Mucosa of descending colon (tissue), 3 donors: Measurements from ENCODE around the gene DMAC2L. TPM values are rescaled to one million over a fixed set of nuclear protein-coding genes. Genes with fewer than 3 reads are reported as not detected.
"Not testable (repeated sequence)": the region's sequence is repeated elsewhere in the genome, so short reads cannot be mapped to it uniquely, and the experiment has no call there.

Source experiments
- ATAC-seq: fragments of 200-7000 bp; cut with Tn5 transposase; one replicate; pipeline ENCODE4 v1.9.1; 2020; ENCODE audit warnings: mild to moderate bottlenecking, moderate library complexity
- DNase-seq, 3 donors: peaks; one replicate each; pipeline ENCODE4 v3.0.0-alpha.2; 2020
- H3K36me3 ChIP-seq: fragments of 200-600 bp; one replicate; pipeline ENCODE4 v1.8.0; 2021; ENCODE audit warnings: low read depth, mild to moderate bottlenecking
- H3K4me1 ChIP-seq: fragments of 200-600 bp; one replicate; pipeline ENCODE4 v1.8.0; 2021; ENCODE audit warnings: low read depth, mild to moderate bottlenecking
- H3K4me3 ChIP-seq: fragments of 200-600 bp; one replicate; pipeline ENCODE4 v1.8.0; 2021; ENCODE audit warnings: mild to moderate bottlenecking
- H3K9me3 ChIP-seq: fragments of 200-600 bp; one replicate; pipeline ENCODE4 v1.8.0; 2021; ENCODE audit warnings: mild to moderate bottlenecking
- intact Hi-C, 2 donors: fragments of 100-400 bp; cut with DNase I in 1 of 2; cut with micrococcal nuclease in 1 of 2; formaldehyde crosslinking; loops; one replicate each; pipeline versions ENCODE4 v1.11.0 to v1.11.1; 2022; cut with DNase I, micrococcal nuclease
- total RNA-seq, 3 donors: library from RNA; stranded (reverse); fragmentation: NEBNext Ultra II Directional in 2 of 3; extraction: Animal tissue kit (Norgen Biotek cat#: 25700) in 2 of 3; gene quantifications; one replicate each; pipeline versions ENCODE4 v1.2.1 to v1.2.4, GENCODE V29; 2021 to 2023
- TF ChIP-seq, protein P1 (sequence below): fragments of 200-600 bp; IDR thresholded peaks from one replicate; pipeline ENCODE4 v1.8.0; 2022; ENCODE audit warnings: antibody characterized with exemption, mild to moderate bottlenecking
- donor health status: DM: no; HTN: no; CAD: no; lungs with moderate emphysema.
- donor health status: DM: no; HTN: no; CAD: no.
- donor health status: DM: no; HTN: yes; CAD: no.

DMAC2L gene
- total RNA-seq, 3 donors from 2014 or later, result 18.9 to 27.6 (median 21.5) TPM

DNA sequence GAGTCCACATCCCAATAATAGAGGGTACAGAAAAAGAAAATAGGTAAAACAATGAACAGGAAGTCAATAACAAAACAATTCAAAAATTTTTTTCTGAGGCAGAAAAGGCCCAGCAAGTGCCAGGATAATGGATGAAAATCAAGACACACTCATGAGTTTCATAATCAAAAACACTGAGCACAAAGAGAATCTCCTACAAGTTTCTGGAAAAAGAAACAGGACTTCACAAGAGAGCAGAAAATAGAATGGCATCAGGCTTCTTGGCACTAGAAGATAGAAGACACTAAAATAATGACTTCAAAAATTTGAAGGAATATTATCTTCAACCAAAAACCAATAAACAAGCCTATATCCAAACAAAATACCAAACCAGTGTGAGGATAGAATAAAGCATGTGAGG is 36.8 kb downstream of the DMAC2L start:
- ATAC-seq, result no peak
- Histone ChIP-seq H3K4me3 (no peak overlapping the region), H3K36me3 (no peaks in the 10 kb centered on the region), H3K9me3 (no peaks in the 10 kb centered on the region), H3K4me1 (no peaks in the 10 kb centered on the region)
- intact Hi-C loops, result loop anchor here in 1 of 2 donors (10.0 kb wide), 1 partner anchor 56 kb away; no protein-coding TSS in a partner anchor
- DNase-seq, result no peak
- TF ChIP-seq, protein P1, sequence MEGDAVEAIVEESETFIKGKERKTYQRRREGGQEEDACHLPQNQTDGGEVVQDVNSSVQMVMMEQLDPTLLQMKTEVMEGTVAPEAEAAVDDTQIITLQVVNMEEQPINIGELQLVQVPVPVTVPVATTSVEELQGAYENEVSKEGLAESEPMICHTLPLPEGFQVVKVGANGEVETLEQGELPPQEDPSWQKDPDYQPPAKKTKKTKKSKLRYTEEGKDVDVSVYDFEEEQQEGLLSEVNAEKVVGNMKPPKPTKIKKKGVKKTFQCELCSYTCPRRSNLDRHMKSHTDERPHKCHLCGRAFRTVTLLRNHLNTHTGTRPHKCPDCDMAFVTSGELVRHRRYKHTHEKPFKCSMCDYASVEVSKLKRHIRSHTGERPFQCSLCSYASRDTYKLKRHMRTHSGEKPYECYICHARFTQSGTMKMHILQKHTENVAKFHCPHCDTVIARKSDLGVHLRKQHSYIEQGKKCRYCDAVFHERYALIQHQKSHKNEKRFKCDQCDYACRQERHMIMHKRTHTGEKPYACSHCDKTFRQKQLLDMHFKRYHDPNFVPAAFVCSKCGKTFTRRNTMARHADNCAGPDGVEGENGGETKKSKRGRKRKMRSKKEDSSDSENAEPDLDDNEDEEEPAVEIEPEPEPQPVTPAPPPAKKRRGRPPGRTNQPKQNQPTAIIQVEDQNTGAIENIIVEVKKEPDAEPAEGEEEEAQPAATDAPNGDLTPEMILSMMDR, result no peak

DNA sequence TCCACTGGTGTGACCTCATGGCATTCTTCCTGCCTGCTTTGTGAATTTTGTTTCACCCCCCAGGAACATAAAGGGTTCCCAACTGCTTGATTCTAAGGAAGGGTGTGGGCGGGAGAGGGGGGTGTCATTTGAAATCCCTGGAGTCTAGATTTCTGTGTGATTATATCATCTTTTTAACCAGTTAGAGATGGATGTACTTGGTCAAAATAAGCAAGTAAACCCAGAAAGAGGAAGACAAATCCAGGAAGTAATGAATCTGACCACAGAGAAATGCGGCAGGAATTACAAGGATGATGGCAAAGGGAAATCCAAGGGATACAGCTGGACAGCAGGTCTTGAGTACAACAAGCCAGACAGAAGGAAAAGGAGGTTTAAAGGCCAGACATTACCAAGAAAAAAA is 38.9 kb downstream of the DMAC2L start:
- intact Hi-C loops, result no loop called here
- no peak for ATAC-seq
- Histone ChIP-seq H3K9me3 (no peaks in the 10 kb centered on the region), H3K4me1 (no peaks in the 10 kb centered on the region), H3K4me3 (no peak overlapping the region), H3K36me3 (no peaks in the 10 kb centered on the region)
- DNase-seq, result no peak
- TF ChIP-seq, protein P1, result no peak

DNA sequence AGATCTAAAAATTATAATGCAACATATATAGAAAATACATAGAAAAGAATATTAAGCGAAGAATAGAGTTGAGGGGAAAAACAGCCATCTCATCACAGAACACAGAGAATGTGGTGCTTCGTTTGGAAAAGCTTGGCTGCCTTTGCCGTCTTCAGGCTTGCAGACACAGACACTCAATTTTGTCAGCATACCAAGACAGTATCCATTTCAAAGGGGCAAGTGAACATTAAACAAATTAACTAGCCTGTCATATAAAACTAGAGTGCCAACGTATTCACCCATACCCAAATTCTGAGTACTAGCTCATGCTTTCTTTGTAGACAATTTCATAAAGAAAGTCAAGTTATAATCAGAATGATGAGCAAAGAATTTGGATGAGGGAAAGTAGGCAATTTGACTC is 40.5 kb downstream of the DMAC2L start:
- Histone ChIP-seq H3K4me1 (no peaks in the 10 kb centered on the region), H3K36me3 (no peaks in the 10 kb centered on the region), H3K4me3 (no peak overlapping the region), H3K9me3 (no peaks in the 10 kb centered on the region)
- TF ChIP-seq, protein P1, result no peak
- ATAC-seq (no peak), DNase-seq (no peak)
- intact Hi-C loops, result no loop called here

DNA sequence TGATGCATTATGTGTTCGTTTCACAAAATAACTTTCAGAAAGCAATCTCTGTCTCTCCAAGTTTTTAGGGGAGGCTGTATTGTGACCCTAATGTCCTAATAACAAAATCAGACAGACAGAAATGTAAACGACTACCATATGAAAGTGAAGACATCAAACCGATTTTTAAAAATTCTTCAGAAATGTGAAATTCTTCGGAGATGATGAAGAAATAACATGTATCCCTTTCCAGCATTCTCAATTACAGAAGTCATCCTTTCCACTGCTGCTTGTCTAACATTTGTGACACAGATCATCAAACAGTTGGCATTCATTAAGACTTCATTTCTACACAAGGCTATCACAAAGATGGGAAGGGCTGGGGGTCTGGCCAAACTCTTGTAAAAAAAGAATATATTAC is 41.0 kb downstream of the DMAC2L start:
- TF ChIP-seq, protein P1, result no peak
- Histone ChIP-seq H3K36me3 (no peaks in the 10 kb centered on the region), H3K9me3 (no peaks in the 10 kb centered on the region), H3K4me3 (no peak overlapping the region), H3K4me1 (no peaks in the 10 kb centered on the region)
- no peak for DNase-seq
- intact Hi-C loops, result no loop called here
- no peak for ATAC-seq

DNA sequence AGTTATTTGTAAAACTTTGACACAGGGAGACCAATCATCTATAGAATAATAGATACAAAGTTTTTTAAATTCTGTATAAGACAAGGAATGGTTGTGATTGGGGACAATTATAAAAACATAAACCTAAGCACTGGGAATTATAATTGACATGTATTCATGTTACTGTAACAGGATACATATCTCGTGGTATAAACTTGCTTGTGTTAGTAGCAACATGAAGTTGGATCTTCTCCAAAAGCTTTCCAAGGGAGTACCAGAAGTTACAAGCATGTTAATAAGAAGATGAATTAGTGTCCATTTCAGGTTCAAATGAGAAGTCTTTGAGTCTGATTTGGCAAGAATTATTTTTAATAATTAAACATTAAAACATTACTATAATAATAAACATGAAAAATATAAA is 42.4 kb downstream of the DMAC2L start:
- intact Hi-C loops, result no loop called here
- no peaks in the 10 kb centered on the region for H3K36me3 ChIP-seq
- TF ChIP-seq, protein P1, result no peak

DNA sequence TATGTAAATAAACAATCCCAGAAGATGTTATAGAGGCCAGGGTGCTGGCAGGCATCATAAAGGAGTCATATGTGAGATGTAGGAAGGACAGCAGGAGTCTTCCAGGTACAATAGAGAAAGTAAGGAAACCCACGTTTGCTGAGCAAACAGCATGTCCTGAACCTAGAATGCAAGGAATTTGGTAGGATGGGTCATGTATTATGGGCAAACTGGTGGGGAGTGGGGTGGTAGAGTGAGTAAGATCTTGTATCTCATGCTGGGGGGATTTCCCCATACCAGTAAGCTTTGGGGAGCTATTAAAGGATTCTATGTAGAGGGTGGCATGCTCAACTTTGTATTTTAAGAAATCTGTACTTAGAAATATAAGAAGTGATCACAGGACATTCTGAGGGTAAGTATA is 43.6 kb downstream of the DMAC2L start:
- TF ChIP-seq, protein P1, result no peak
- ATAC-seq, result no peak
- intact Hi-C loops, result no loop called here
- Histone ChIP-seq H3K4me3 (no peak overlapping the region), H3K4me1 (no peaks in the 10 kb centered on the region), H3K36me3 (no peaks in the 10 kb centered on the region), H3K9me3 (no peaks in the 10 kb centered on the region)
- DNase-seq, result no peak

More for the DNA sequence above, 42.4 kb downstream of the DMAC2L start:
- ATAC-seq (no peak), DNase-seq (no peak)
- H3K4me3 ChIP-seq, result no peak overlapping the region
- no peaks in the 10 kb centered on the region for H3K9me3 ChIP-seq
- no peaks in the 10 kb centered on the region for H3K4me1 ChIP-seq

DNA sequence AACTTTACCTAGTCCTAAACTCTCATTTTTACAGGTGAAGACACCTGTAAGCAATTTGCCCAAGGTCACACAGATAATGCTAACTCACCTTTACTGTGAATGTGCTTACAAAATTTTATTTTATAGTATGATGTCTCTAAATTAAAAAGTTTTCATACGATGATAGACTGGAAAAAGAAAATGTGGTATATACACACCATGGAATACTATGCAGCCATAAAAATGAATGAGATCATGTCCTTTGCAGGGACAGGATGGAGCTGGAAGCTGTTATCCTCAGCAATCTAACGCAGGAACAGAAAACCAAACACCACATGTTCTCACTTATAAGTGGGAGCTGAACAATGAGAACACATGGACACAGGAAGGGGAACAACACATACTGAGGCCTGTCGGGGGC is 44.2 kb downstream of the DMAC2L start:
- H3K4me3 ChIP-seq, ATAC-seq, intact Hi-C loops: not testable (repeated sequence)

More for the DNA sequence above, 44.2 kb downstream of the DMAC2L start:
- not testable (repeated sequence) for H3K4me1 ChIP-seq, H3K36me3 ChIP-seq, H3K9me3 ChIP-seq, DNase-seq
